Transverse colon (tissue), 4 donors: Measurements from ENCODE around the gene TTC23. TPM values are rescaled to one million over a fixed set of nuclear protein-coding genes. Genes with fewer than 3 reads are reported as not detected.

ENCODE experiments used
- DNase-seq: peaks from one replicate; pipeline ENCODE4 v3.0.0-alpha.2; 2019
- H3K27ac ChIP-seq, 4 donors: fragments of 200-600 bp; sonication (generic); 2 replicates each; pipeline ENCODE4 v1.5.1; 2016 to 2018; ENCODE audit warnings: inconsistent platforms in 4 of 4
- H3K27me3 ChIP-seq: fragments of 200-600 bp; sonication (generic); 2 replicates; pipeline ENCODE4 v1.5.1; 2017; ENCODE audit warnings: inconsistent platforms
- H3K36me3 ChIP-seq, 4 donors: fragments of 200-600 bp; sonication (generic); 2 replicates each; pipeline ENCODE4 v1.5.1; 2017 to 2019; ENCODE audit warnings: inconsistent platforms in 4 of 4
- H3K4me1 ChIP-seq, 4 donors: fragments of 200-600 bp; sonication (generic); 2 replicates each; pipeline ENCODE4 v1.5.1; 2017 to 2020; ENCODE audit warnings: inconsistent platforms in 4 of 4
- H3K4me3 ChIP-seq, 4 donors: fragments of 200-600 bp; sonication (generic); 1 replicate in 1 of 4; 2 replicates in 3 of 4; pipeline versions ENCODE4 v1.5.1 to v1.6.1; 2017 to 2019; ENCODE audit warnings: inconsistent platforms in 4 of 4
- H3K9me3 ChIP-seq, 2 donors: fragments of 200-600 bp; sonication (generic); 2 replicates each; pipeline ENCODE4 v1.5.1; 2017 to 2019; ENCODE audit warnings: inconsistent platforms in 2 of 2
- EP300 ChIP-seq: sonication (generic); formaldehyde crosslinking; IDR thresholded peaks from one replicate; pipeline ENCODE4 v1.6.1; 2017; ENCODE audit warnings: antibody characterized with exemption, low read depth
- POLR2A ChIP-seq: fragments of 450-650 bp; IDR thresholded peaks from one replicate; pipeline ENCODE4 v1.6.1; 2016; ENCODE audit warnings: antibody characterized with exemption, mild to moderate bottlenecking, moderate library complexity
- POLR2AphosphoS5 ChIP-seq, 3 donors: sonication (generic); formaldehyde crosslinking; IDR thresholded peaks; one replicate each; pipeline ENCODE4 v1.6.1; 2016; ENCODE audit warnings: antibody characterized with exemption in 3 of 3
- WGBS, 2 donors: methylation state at CpG; one replicate each; pipeline ENCODE4 v1.1.5; 2018; ENCODE audit warnings: low coverage in 1 of 2; 5-methylcytosine and 5-hydroxymethylcytosine counted together
- in situ Hi-C, 4 donors: fragments of 200-750 bp; cut with MboI; loops; one replicate each; pipeline versions ENCODE4 v1.15.0 to v1.15.1; 2017; ENCODE audit warnings: low sequenced_read_pairs in 3 of 4, low pct_ligation_motif_present in 1 of 4, low pct_unique_long_range_greater_than_20kb in 1 of 4
- intact Hi-C: fragments of 100-400 bp; cut with DNase I; formaldehyde crosslinking; loops from one replicate; pipeline ENCODE4 v1.15.1; 2023; ENCODE audit warnings: low total_unique reads
- total RNA-seq, 4 donors: library from RNA; depleted of rRNA; stranded (reverse); fragments of >200 nt; gene quantifications; one replicate each; pipeline ENCODE4 v1.1.0, GENCODE V29; 2016
- TF ChIP-seq, protein P1 (sequence below), 5 experiments: fragments of 200-600 bp in 3 of 5; fragments of 450-650 bp in 2 of 5; sonication (generic) in 3 of 5; IDR thresholded peaks; 1 replicate in 2 of 5; 2 replicates in 3 of 5; pipeline ENCODE4 v1.5.1; 2016 to 2017; ENCODE audit warnings: antibody characterized with exemption in 5 of 5, inconsistent platforms in 3 of 5, mild to moderate bottlenecking in 2 of 5, moderate library complexity in 1 of 5

Gene TTC23
- total RNA-seq, 4 donors from 2014 or later: 7.8 to 23.5 (median 12.5) TPM

DNA sequence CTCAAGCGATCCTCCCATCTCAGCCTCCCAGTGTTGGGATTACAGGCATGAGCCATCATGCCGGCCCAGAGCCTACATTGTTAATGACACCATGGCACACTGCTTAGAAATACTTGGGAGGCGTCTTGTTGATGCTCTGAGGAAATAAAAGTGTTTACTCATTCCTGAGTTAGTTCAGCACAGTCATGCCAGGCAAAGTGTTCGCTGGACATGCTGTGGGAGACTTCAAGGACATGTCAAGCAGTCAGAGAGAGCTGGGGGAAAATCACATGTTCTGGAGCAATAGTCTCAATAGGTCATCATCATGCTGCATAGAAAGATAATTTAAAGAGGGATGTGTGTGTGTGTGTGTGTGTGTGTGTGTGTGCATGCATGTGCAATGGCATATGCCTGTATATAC is 37.5 kb downstream of the TTC23 start:
- intact Hi-C loops: loop anchor here (2.0 to 5.0 kb wide), 2 partner anchors 40 to 107 kb away; partner anchors contain the start of gene SYNM

GRCh38 chr15:99210334-99210733 is 39.0 kb downstream of the TTC23 start:
- H3K9me3 ChIP-seq: no peaks in the 10 kb centered on the region
- H3K27ac ChIP-seq: peak overlapping the region in 3 of 4 donors; percentile 43 to 79 (median 67)
- H3K27me3 ChIP-seq: no peaks in the 10 kb centered on the region
- H3K4me1 ChIP-seq: peaks cover 0 to 9% (median 0%) of the 10 kb centered on the region in 4 donors
- H3K36me3 ChIP-seq: peaks cover 0 to 2% (median 0%) of the 10 kb centered on the region in 4 donors
- TF ChIP-seq, protein P1, sequence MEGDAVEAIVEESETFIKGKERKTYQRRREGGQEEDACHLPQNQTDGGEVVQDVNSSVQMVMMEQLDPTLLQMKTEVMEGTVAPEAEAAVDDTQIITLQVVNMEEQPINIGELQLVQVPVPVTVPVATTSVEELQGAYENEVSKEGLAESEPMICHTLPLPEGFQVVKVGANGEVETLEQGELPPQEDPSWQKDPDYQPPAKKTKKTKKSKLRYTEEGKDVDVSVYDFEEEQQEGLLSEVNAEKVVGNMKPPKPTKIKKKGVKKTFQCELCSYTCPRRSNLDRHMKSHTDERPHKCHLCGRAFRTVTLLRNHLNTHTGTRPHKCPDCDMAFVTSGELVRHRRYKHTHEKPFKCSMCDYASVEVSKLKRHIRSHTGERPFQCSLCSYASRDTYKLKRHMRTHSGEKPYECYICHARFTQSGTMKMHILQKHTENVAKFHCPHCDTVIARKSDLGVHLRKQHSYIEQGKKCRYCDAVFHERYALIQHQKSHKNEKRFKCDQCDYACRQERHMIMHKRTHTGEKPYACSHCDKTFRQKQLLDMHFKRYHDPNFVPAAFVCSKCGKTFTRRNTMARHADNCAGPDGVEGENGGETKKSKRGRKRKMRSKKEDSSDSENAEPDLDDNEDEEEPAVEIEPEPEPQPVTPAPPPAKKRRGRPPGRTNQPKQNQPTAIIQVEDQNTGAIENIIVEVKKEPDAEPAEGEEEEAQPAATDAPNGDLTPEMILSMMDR (IDR thresholded peaks at IDR 0.05): no peak
- peak; percentile 91 for TF ChIP-seq EP300
- peak; percentile 37 to 55 (median 42) for TF ChIP-seq POLR2AphosphoS5 (IDR thresholded peaks at IDR 0.05)
- in situ Hi-C loops (loop anchor here in 2 of 4 donors (5.0 kb wide), 1 partner anchor 108 kb away; no protein-coding TSS in a partner anchor), intact Hi-C loops (loop anchor here (5.0 kb wide), 1 partner anchor 38 kb away; no protein-coding TSS in a partner anchor)
- H3K4me3 ChIP-seq: no peak overlapping the region
- no peak for DNase-seq

More for the DNA sequence above, 37.5 kb downstream of the TTC23 start:
- 77% methylated on average over 4 of the region's 4 CpGs; no CpG with 5 or more reads in 1 of the 2 donors for WGBS, 2 donors
- Histone ChIP-seq H3K4me1 (peaks cover 0 to 9% (median 0%) of the 10 kb centered on the region in 4 donors), H3K9me3 (no peaks in the 10 kb centered on the region), H3K27ac (peak overlapping the region; percentile 59 to 79 (median 71)), H3K4me3 (no peak overlapping the region), H3K36me3 (peaks cover 0 to 6% (median 0%) of the 10 kb centered on the region in 4 donors), H3K27me3 (no peaks in the 10 kb centered on the region)
- DNase-seq: no peak
- TF ChIP-seq, protein P1 (IDR thresholded peaks at IDR 0.05): no peak
- TF ChIP-seq POLR2AphosphoS5 (IDR thresholded peaks at IDR 0.05) (no peak), POLR2A (no peak), EP300 (no peak)
- in situ Hi-C loops: loop anchor here in 2 of 4 donors (5.0 kb wide), 1 partner anchor 110 kb away; no protein-coding TSS in a partner anchor

DNA sequence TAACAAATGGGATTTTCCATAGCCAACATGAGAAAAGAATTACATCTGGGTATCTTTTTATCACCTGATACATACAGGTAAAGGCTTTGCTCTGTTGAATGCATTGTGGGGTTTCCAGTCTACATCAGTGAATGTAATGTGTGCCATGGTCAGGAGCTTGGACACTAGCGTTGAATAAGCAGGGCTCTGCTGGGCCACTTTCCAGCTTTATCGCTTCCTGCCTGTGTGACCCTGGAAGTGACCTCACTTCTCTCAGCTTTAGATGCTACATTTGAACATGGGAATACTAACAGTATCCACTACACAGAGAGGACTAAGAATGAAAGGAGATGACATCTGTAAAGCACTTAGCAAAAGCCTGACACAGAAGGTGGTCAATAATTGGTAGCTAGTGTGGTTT is 40.1 kb downstream of the TTC23 start:
- Histone ChIP-seq H3K27ac (peak overlapping the region in 1 of 4 donors; percentile 3), H3K27me3 (no peaks in the 10 kb centered on the region), H3K9me3 (no peaks in the 10 kb centered on the region), H3K36me3 (no peaks in the 10 kb centered on the region), H3K4me3 (no peak overlapping the region), H3K4me1 (peaks cover 0 to 9% (median 0%) of the 10 kb centered on the region in 4 donors)
- no peak for TF ChIP-seq POLR2AphosphoS5 (IDR thresholded peaks at IDR 0.05)
- TF ChIP-seq, protein P1 (IDR thresholded peaks at IDR 0.05): no peak
- no peak for TF ChIP-seq EP300
- TF ChIP-seq POLR2A: no peak
- DNase-seq: no peak
- intact Hi-C loops (no loop called here), in situ Hi-C loops (loop anchor here in 2 of 4 donors (10.0 kb wide), 2 partner anchors 105 to 115 kb away; partner anchors contain the start of gene SYNM (in 1 of the 2))
- 83 to 87% methylated on average over 1 to 2 of the region's 2 CpGs for WGBS, 2 donors

GRCh38 chr15:99207672-99208071 is 41.7 kb downstream of the TTC23 start:
- 83 to 84% methylated on average over 2 to 3 of the region's 3 CpGs for WGBS, 2 donors
- Histone ChIP-seq H3K27ac (no peak overlapping the region), H3K36me3 (no peaks in the 10 kb centered on the region), H3K4me1 (peaks cover 0 to 9% (median 0%) of the 10 kb centered on the region in 4 donors), H3K27me3 (no peaks in the 10 kb centered on the region), H3K4me3 (no peak overlapping the region), H3K9me3 (no peaks in the 10 kb centered on the region)
- in situ Hi-C loops: loop anchor here in 2 of 4 donors (10.0 kb wide), 2 partner anchors 103 to 113 kb away; partner anchors contain the start of gene SYNM (in 1 of the 2)
- intact Hi-C loops: no loop called here
- TF ChIP-seq POLR2A (no peak), POLR2AphosphoS5 (IDR thresholded peaks at IDR 0.05) (no peak), EP300 (no peak)
- TF ChIP-seq, protein P1 (IDR thresholded peaks at IDR 0.05): no peak
- no peak for DNase-seq
